ENCODE measurements around the gene ZNF148. TPM values are rescaled to one million over a fixed set of nuclear protein-coding genes. Genes with fewer than 3 reads are reported as not detected.
A peak's percentile ranks its signal among the peaks of the same experiment; 100 is the strongest.

The ZNF148 gene
- polyA plus RNA-seq, 3 donors, result 6.5 to 48.4 (median 34.1) TPM

GRCh38 chr3:125358923-125359322, 16.2 kb downstream of the ZNF148 start:
- Histone ChIP-seq H3K4me2 (replicated peaks; ENCODE audit: extremely low read depth, low read length, poor library complexity, severe bottlenecking) (no peak overlapping the region), H3K27ac (ENCODE audit: low read depth in 1 of 2, low read length in 2 of 2) (no peak overlapping the region), H4K20me1 (ENCODE audit: insufficient read depth, low read length) (peaks cover 98% of the 10 kb centered on the region), H3K27me3 (ENCODE audit: control insufficient read depth in 2 of 2, insufficient read depth in 2 of 2, low read length in 2 of 2) (no peaks in the 10 kb centered on the region), H3K4me1 (ENCODE audit: control insufficient read depth in 1 of 2, insufficient read depth in 2 of 2, low read length in 2 of 2) (peaks cover 17 to 23% of the 10 kb centered on the region in 2 donors), H3K79me2 (ENCODE audit: insufficient read depth, low read length) (peaks cover 99% of the 10 kb centered on the region), H3K4me3 (replicated peaks in 1 of 3; ENCODE audit: low read depth in 2 of 3, low read length in 3 of 3) (no peak overlapping the region), H3K36me3 (replicated peaks in 1 of 2; ENCODE audit: control insufficient read depth in 1 of 2, insufficient read depth in 2 of 2, low read length in 2 of 2) (no peaks in the 10 kb centered on the region), H3K9me3 (replicated peaks in 1 of 2; ENCODE audit: control insufficient read depth in 1 of 2, insufficient read depth in 1 of 2, low read length in 2 of 2) (no peaks in the 10 kb centered on the region), H2AFZ (ENCODE audit: insufficient read depth, low read depth, low read length, poor library complexity, severe bottlenecking) (no peak overlapping the region), H3K9ac (ENCODE audit: insufficient read depth, low read length, poor library complexity, severe bottlenecking) (no peak overlapping the region)
- intact Hi-C loops (cut with micrococcal nuclease), result no loop called here
- H3K27ac Mint-ChIP-seq, result peak overlapping the region in 2 of 7 donors; percentile 9 to 33
- DNase-seq, result no peak
- peaks cover 2 to 8% of the 10 kb centered on the region in 2 donors for H3K36me3 Mint-ChIP-seq
- H3K4me1 Mint-ChIP-seq, result peaks cover 46% of the 10 kb centered on the region
- TF ChIP-seq, protein P1, sequence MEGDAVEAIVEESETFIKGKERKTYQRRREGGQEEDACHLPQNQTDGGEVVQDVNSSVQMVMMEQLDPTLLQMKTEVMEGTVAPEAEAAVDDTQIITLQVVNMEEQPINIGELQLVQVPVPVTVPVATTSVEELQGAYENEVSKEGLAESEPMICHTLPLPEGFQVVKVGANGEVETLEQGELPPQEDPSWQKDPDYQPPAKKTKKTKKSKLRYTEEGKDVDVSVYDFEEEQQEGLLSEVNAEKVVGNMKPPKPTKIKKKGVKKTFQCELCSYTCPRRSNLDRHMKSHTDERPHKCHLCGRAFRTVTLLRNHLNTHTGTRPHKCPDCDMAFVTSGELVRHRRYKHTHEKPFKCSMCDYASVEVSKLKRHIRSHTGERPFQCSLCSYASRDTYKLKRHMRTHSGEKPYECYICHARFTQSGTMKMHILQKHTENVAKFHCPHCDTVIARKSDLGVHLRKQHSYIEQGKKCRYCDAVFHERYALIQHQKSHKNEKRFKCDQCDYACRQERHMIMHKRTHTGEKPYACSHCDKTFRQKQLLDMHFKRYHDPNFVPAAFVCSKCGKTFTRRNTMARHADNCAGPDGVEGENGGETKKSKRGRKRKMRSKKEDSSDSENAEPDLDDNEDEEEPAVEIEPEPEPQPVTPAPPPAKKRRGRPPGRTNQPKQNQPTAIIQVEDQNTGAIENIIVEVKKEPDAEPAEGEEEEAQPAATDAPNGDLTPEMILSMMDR (IDR thresholded peaks at IDR 0.05), result no peak
- H3K4me3 Mint-ChIP-seq, result no peak overlapping the region
- peaks cover 0 to 2% (median 0%) of the 10 kb centered on the region in 3 donors for H3K27me3 Mint-ChIP-seq (ENCODE audit: low read depth in 3 of 3)
- H3K9me3 Mint-ChIP-seq, result no peaks in the 10 kb centered on the region

DNA sequence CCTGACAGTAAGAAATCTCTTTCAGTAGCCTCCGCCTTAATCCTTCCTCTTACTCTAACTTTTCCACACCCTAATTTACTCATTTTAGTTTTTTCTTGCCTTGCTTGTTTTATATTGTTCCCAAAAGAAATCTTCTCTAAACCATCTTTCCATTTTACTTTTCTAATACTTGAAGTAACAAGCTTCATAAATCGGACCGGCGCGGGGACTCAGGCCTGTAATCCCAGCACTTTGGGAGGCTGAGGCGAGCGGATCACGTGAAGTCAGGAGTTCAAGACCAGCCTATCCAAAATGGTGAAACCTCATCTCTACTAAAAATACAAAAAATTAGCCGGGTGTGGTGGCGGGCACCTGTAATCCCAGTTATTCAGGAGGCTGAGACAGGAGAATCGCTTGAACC, 17.3 kb downstream of the ZNF148 start:
- Histone ChIP-seq H3K27me3 (ENCODE audit: control insufficient read depth in 2 of 2, insufficient read depth in 2 of 2, low read length in 2 of 2) (no peaks in the 10 kb centered on the region), H3K9me3 (replicated peaks in 1 of 2; ENCODE audit: control insufficient read depth in 1 of 2, insufficient read depth in 1 of 2, low read length in 2 of 2) (no peaks in the 10 kb centered on the region), H3K4me3 (replicated peaks in 1 of 3; ENCODE audit: low read depth in 2 of 3, low read length in 3 of 3) (peak overlapping the region in 1 of 3 experiments; percentile 79), H3K9ac (ENCODE audit: insufficient read depth, low read length, poor library complexity, severe bottlenecking) (peak overlapping the region; percentile 61), H4K20me1 (ENCODE audit: insufficient read depth, low read length) (peaks cover 98% of the 10 kb centered on the region), H3K4me1 (ENCODE audit: control insufficient read depth in 1 of 2, insufficient read depth in 2 of 2, low read length in 2 of 2) (peaks cover 17 to 23% of the 10 kb centered on the region in 2 donors), H3K36me3 (replicated peaks in 1 of 2; ENCODE audit: control insufficient read depth in 1 of 2, insufficient read depth in 2 of 2, low read length in 2 of 2) (no peaks in the 10 kb centered on the region), H2AFZ (ENCODE audit: insufficient read depth, low read depth, low read length, poor library complexity, severe bottlenecking) (no peak overlapping the region), H3K27ac (ENCODE audit: low read depth in 1 of 2, low read length in 2 of 2) (peak overlapping the region in 1 of 2 donors; percentile 33), H3K79me2 (ENCODE audit: insufficient read depth, low read length) (peaks cover 99% of the 10 kb centered on the region), H3K4me2 (replicated peaks; ENCODE audit: extremely low read depth, low read length, poor library complexity, severe bottlenecking) (peak overlapping the region; percentile 92)
- 95% methylated on average over 10 of the region's 11 CpGs for WGBS (ENCODE audit: insufficient coverage)
- intact Hi-C loops (cut with micrococcal nuclease), result no loop called here
- peaks cover 0 to 2% (median 0%) of the 10 kb centered on the region in 3 donors for H3K27me3 Mint-ChIP-seq (ENCODE audit: low read depth in 3 of 3)
- DNase-seq, result no peak
- H3K9me3 Mint-ChIP-seq, result no peaks in the 10 kb centered on the region
- peaks cover 52% of the 10 kb centered on the region for H3K4me1 Mint-ChIP-seq
- TF ChIP-seq, protein P1 (IDR thresholded peaks at IDR 0.05), result no peak
- peak overlapping the region; percentile 78 to 88 for H3K4me3 Mint-ChIP-seq
- H3K36me3 Mint-ChIP-seq, result peaks cover 0 to 5% of the 10 kb centered on the region in 2 donors
- peak overlapping the region in 3 of 7 donors; percentile 22 to 74 (median 41) for H3K27ac Mint-ChIP-seq
